BLaER1 treated with 17β-estradiol and CSF1 and Interleukin-3, amounts not matched to agents 10 nM and 100 nM (cell line): ENCODE data around the gene GAS7.

Source experiments
- H3K27ac ChIP-seq, 11 experiments: shearing (Covaris generic); formaldehyde crosslinking; 2 replicates each; pipeline ENCODE4 v1.8.1; 2022
- H3K27me3 ChIP-seq, 11 experiments: shearing (Covaris generic); formaldehyde crosslinking; 2 replicates each; pipeline ENCODE4 v1.8.1; 2022
- H3K36me3 ChIP-seq, 11 experiments: shearing (Covaris generic); formaldehyde crosslinking; 2 replicates each; pipeline ENCODE4 v1.8.1; 2022
- H3K4me1 ChIP-seq, 10 experiments: shearing (Covaris generic); formaldehyde crosslinking; 2 replicates each; pipeline ENCODE4 v1.8.1; 2022
- H3K4me2 ChIP-seq, 11 experiments: shearing (Covaris generic); formaldehyde crosslinking; 2 replicates each; pipeline ENCODE4 v1.8.1; 2022
- H3K4me3 ChIP-seq, 10 experiments: shearing (Covaris generic); formaldehyde crosslinking; 2 replicates each; pipeline ENCODE4 v1.8.1; 2022
- H3K9ac ChIP-seq, 11 experiments: shearing (Covaris generic); formaldehyde crosslinking; 2 replicates each; pipeline ENCODE4 v1.8.1; 2022
- H3K9me3 ChIP-seq, 11 experiments: shearing (Covaris generic); formaldehyde crosslinking; replicated peaks in 1 of 11; 2 replicates each; pipeline ENCODE4 v1.8.1; 2022
- H4K20me1 ChIP-seq, 11 experiments: shearing (Covaris generic); formaldehyde crosslinking; 2 replicates each; pipeline ENCODE4 v1.8.1; 2022
- Cebpa-rat ChIP-seq, 11 experiments: shearing (Covaris generic); IDR thresholded peaks; 2 replicates each; pipeline ENCODE4 v1.8.1; 2022

The GAS7 gene

GRCh38 chr17:10077561-10078299, 120.7 kb downstream of the GAS7 start:
- peak overlapping the region in 10 of 11 experiments; percentile 6 to 54 (median 31); a peak in 10 of 22 replicates for H3K27ac ChIP-seq
- H3K4me1 ChIP-seq: peaks cover 10 to 88% (median 61%) of the 10 kb centered on the region in 10 experiments; a peak in 19 of 20 replicates
- H3K36me3 ChIP-seq: peaks cover 1 to 78% (median 56%) of the 10 kb centered on the region in 11 experiments; a peak in 19 of 22 replicates
- peaks cover 0 to 67% (median 10%) of the 10 kb centered on the region in 11 experiments; a peak in 14 of 22 replicates for H4K20me1 ChIP-seq
- peak overlapping the region in 7 of 11 experiments; percentile 2 to 40 (median 37); a peak in 7 of 22 replicates for H3K4me2 ChIP-seq
- no peak overlapping the region for H3K4me3 ChIP-seq
- H3K27me3 ChIP-seq: no peaks in the 10 kb centered on the region
- peaks cover 23 to 58% (median 53%) of the 10 kb centered on the region in 11 experiments for H3K9me3 ChIP-seq
- H3K9ac ChIP-seq: no peak overlapping the region; a peak in 1 of 22 replicates
- TF ChIP-seq Cebpa-rat (IDR thresholded peaks at IDR 0.05): peak in 4 of 11 experiments; percentile 14 to 55 (median 34); a peak in 2 of 22 replicates

GRCh38 chr17:10075919-10076318, 122.5 kb downstream of the GAS7 start:
- no peak overlapping the region for H3K4me3 ChIP-seq
- H3K4me2 ChIP-seq: peak overlapping the region in 5 of 11 experiments; percentile 0 to 32 (median 4); a peak in 2 of 22 replicates
- peak overlapping the region in 1 of 11 experiments; percentile 16; a peak in 1 of 22 replicates for H3K27ac ChIP-seq
- H3K9ac ChIP-seq: no peak overlapping the region
- H4K20me1 ChIP-seq: peaks cover 0 to 75% (median 18%) of the 10 kb centered on the region in 11 experiments; a peak in 14 of 22 replicates
- H3K27me3 ChIP-seq: no peaks in the 10 kb centered on the region
- TF ChIP-seq Cebpa-rat (IDR thresholded peaks at IDR 0.05): no peak
- H3K9me3 ChIP-seq: peaks cover 20 to 40% (median 35%) of the 10 kb centered on the region in 11 experiments
- H3K4me1 ChIP-seq: peaks cover 10 to 91% (median 72%) of the 10 kb centered on the region in 10 experiments; a peak in 19 of 20 replicates
- H3K36me3 ChIP-seq: peaks cover 0 to 75% (median 42%) of the 10 kb centered on the region in 11 experiments; a peak in 18 of 22 replicates

GRCh38 chr17:10073941-10074340, 124.5 kb downstream of the GAS7 start:
- Histone ChIP-seq H3K27ac (peak overlapping the region in 6 of 11 experiments; percentile 1 to 54 (median 27); a peak in 2 of 22 replicates), H3K9ac (no peak overlapping the region), H3K4me2 (peak overlapping the region in 7 of 11 experiments; percentile 5 to 75 (median 19); a peak in 7 of 22 replicates), H3K4me1 (peaks cover 10 to 91% (median 73%) of the 10 kb centered on the region in 10 experiments; a peak in 19 of 20 replicates), H3K9me3 (peaks cover 17 to 20% (median 18%) of the 10 kb centered on the region in 11 experiments; a peak in 21 of 22 replicates), H3K27me3 (no peaks in the 10 kb centered on the region), H3K36me3 (peaks cover 0 to 60% (median 27%) of the 10 kb centered on the region in 11 experiments; a peak in 17 of 22 replicates), H4K20me1 (peaks cover 0 to 79% (median 18%) of the 10 kb centered on the region in 11 experiments; a peak in 14 of 22 replicates), H3K4me3 (no peak overlapping the region)
- TF ChIP-seq Cebpa-rat (IDR thresholded peaks at IDR 0.05): no peak

GRCh38 chr17:10072556-10073425, 125.6 kb downstream of the GAS7 start:
- Histone ChIP-seq H3K36me3 (peaks cover 0 to 59% (median 19%) of the 10 kb centered on the region in 11 experiments; a peak in 12 of 22 replicates), H3K27me3 (no peaks in the 10 kb centered on the region), H3K4me3 (no peak overlapping the region), H3K4me2 (peak overlapping the region in 10 of 11 experiments; percentile 0 to 75 (median 32); a peak in 13 of 22 replicates), H3K4me1 (peaks cover 0 to 93% (median 69%) of the 10 kb centered on the region in 10 experiments; a peak in 19 of 20 replicates), H3K9me3 (peaks cover 6 to 9% (median 7%) of the 10 kb centered on the region in 11 experiments; a peak in 21 of 22 replicates), H3K9ac (peak overlapping the region in 3 of 11 experiments; percentile 21 to 40 (median 28); a peak in 3 of 22 replicates), H4K20me1 (peaks cover 0 to 86% (median 18%) of the 10 kb centered on the region in 11 experiments; a peak in 14 of 22 replicates), H3K27ac (peak overlapping the region in 8 of 11 experiments; percentile 1 to 64 (median 40); a peak in 13 of 22 replicates)
- TF ChIP-seq Cebpa-rat (IDR thresholded peaks at IDR 0.05): no peak

- H3K9me3 ChIP-seq: peaks cover 0 to 8% (median under 1%) of the 10 kb centered on the region in 11 experiments; a peak in 7 of 22 replicates
- peaks cover 0 to 67% (median 15%) of the 10 kb centered on the region in 11 experiments; a peak in 11 of 22 replicates for H3K36me3 ChIP-seq
- peaks cover 0 to 82% (median 18%) of the 10 kb centered on the region in 11 experiments; a peak in 14 of 22 replicates for H4K20me1 ChIP-seq
- H3K27ac ChIP-seq: peak overlapping the region in 8 of 11 experiments; percentile 1 to 64 (median 40); a peak in 13 of 22 replicates
- H3K9ac ChIP-seq: no peak overlapping the region
- H3K4me3 ChIP-seq: no peak overlapping the region
- peaks cover 0 to 96% (median 69%) of the 10 kb centered on the region in 10 experiments; a peak in 19 of 20 replicates for H3K4me1 ChIP-seq
- no peak for TF ChIP-seq Cebpa-rat (IDR thresholded peaks at IDR 0.05)
- H3K27me3 ChIP-seq: no peaks in the 10 kb centered on the region
- H3K4me2 ChIP-seq: peak overlapping the region in 6 of 11 experiments; percentile 13 to 75 (median 59); a peak in 12 of 22 replicates
Measured at GRCh38 chr17:10072086-10072485, 126.3 kb downstream of the GAS7 start.

- TF ChIP-seq Cebpa-rat (IDR thresholded peaks at IDR 0.05): no peak
- no peak overlapping the region for H3K4me3 ChIP-seq
- no peak overlapping the region; a peak in 1 of 22 replicates for H3K9ac ChIP-seq
- H3K27me3 ChIP-seq: no peaks in the 10 kb centered on the region
- H4K20me1 ChIP-seq: peaks cover 0 to 76% (median 18%) of the 10 kb centered on the region in 11 experiments; a peak in 14 of 22 replicates
- peak overlapping the region in 8 of 11 experiments; percentile 0 to 75 (median 26); a peak in 12 of 22 replicates for H3K4me2 ChIP-seq
- peaks cover 0 to 76% (median 23%) of the 10 kb centered on the region in 11 experiments; a peak in 15 of 22 replicates for H3K36me3 ChIP-seq
- peak overlapping the region in 4 of 11 experiments; percentile 0 to 35 (median 28); a peak in 6 of 22 replicates for H3K27ac ChIP-seq
- peaks cover 0 to 97% (median 67%) of the 10 kb centered on the region in 10 experiments; a peak in 19 of 20 replicates for H3K4me1 ChIP-seq
- H3K9me3 ChIP-seq: peaks cover under 1 to 18% (median 5%) of the 10 kb centered on the region in 11 experiments; a peak in 13 of 22 replicates
Measured at GRCh38 chr17:10071141-10071540, 127.3 kb downstream of the GAS7 start.

- Histone ChIP-seq H3K36me3 (peaks cover 0 to 79% (median 26%) of the 10 kb centered on the region in 11 experiments; a peak in 16 of 22 replicates), H3K4me2 (peak overlapping the region in 8 of 11 experiments; percentile 0 to 75 (median 26); a peak in 11 of 22 replicates), H3K9me3 (peaks cover 5 to 22% (median 9%) of the 10 kb centered on the region in 11 experiments), H3K4me3 (no peak overlapping the region), H3K9ac (no peak overlapping the region; a peak in 1 of 22 replicates), H3K27me3 (no peaks in the 10 kb centered on the region), H3K4me1 (peaks cover 0 to 100% (median 69%) of the 10 kb centered on the region in 10 experiments; a peak in 19 of 20 replicates), H4K20me1 (peaks cover 0 to 75% (median 18%) of the 10 kb centered on the region in 11 experiments; a peak in 14 of 22 replicates), H3K27ac (peak overlapping the region in 5 of 11 experiments; percentile 26 to 39 (median 36); a peak in 8 of 22 replicates)
- TF ChIP-seq Cebpa-rat (IDR thresholded peaks at IDR 0.05): no peak
Measured at GRCh38 chr17:10070690-10071089, 127.7 kb downstream of the GAS7 start.
